Body of pancreas (tissue), 4 donors: Measurements from ENCODE around the gene FANCD2. TPM values are rescaled to one million over a fixed set of nuclear protein-coding genes. Genes with fewer than 3 reads are reported as not detected.
"Not testable (repeated sequence)": the region's sequence is repeated elsewhere in the genome, so short reads cannot be mapped to it uniquely, and the experiment has no call there.

Experiments used
- ATAC-seq: fragments of 150-250 bp; one replicate; pipeline ENCODE4 v1.9.1; 2016
- DNase-seq, 4 donors: peaks; one replicate each; pipeline ENCODE4 v3.0.0-alpha.2; 2019
- H3K27ac ChIP-seq, 4 donors: fragments of 200-600 bp; sonication (generic); 1 replicate in 3 of 4; 2 replicates in 1 of 4; pipeline versions ENCODE4 v1.5.1 to v1.6.1; 2016 to 2019; ENCODE audit warnings: mild to moderate bottlenecking in 1 of 4, mixed read lengths in 1 of 4, moderate library complexity in 1 of 4
- H3K27me3 ChIP-seq, 2 donors: fragments of 200-600 bp; sonication (generic); one replicate each; pipeline ENCODE4 v1.6.0; 2016; ENCODE audit warnings: mild to moderate bottlenecking in 1 of 2
- H3K36me3 ChIP-seq, 2 donors: fragments of 200-600 bp; sonication (generic); replicated peaks in 1 of 2; 2 replicates each; pipeline ENCODE4 v1.5.1; 2016; ENCODE audit warnings: low read depth in 2 of 2; ENCODE audit not compliant: insufficient read depth in 1 of 2
- H3K4me1 ChIP-seq: fragments of 200-600 bp; sonication (generic); one replicate; pipeline ENCODE4 v1.6.0; 2016
- H3K4me3 ChIP-seq, 2 donors: fragments of 200-600 bp; sonication (generic); 1 replicate in 1 of 2; 2 replicates in 1 of 2; pipeline ENCODE4 v1.5.1; 2016 to 2019
- H3K9me3 ChIP-seq, 3 donors: fragments of 200-600 bp; sonication (generic); 1 replicate in 2 of 3; 2 replicates in 1 of 3; pipeline ENCODE4 v1.5.1; 2016
- POLR2A ChIP-seq, 3 donors: fragments of 450-650 bp; IDR thresholded peaks; one replicate each; pipeline ENCODE4 v1.6.1; 2016; ENCODE audit warnings: antibody characterized with exemption in 3 of 3, mild to moderate bottlenecking in 2 of 3
- WGBS, 2 donors: methylation state at CpG; one replicate each; pipeline ENCODE4 v1.1.5; 2017; 5-methylcytosine and 5-hydroxymethylcytosine counted together
- intact Hi-C: fragments of 100-400 bp; cut with DNase I; formaldehyde crosslinking; loops from one replicate; pipeline ENCODE4 v1.15.1; 2023
- total RNA-seq, 2 donors: library from RNA; depleted of rRNA; stranded (reverse); fragments of >200 nt; gene quantifications; one replicate each; pipeline ENCODE4 v1.1.0, GENCODE V29; 2016
- TF ChIP-seq, protein P1 (sequence below), 7 experiments: fragments of 450-650 bp in 4 of 7; fragments of 200-600 bp in 3 of 7; sonication (generic) in 3 of 7; IDR thresholded peaks; one replicate each; pipeline ENCODE4 v1.5.1; 2016 to 2019; ENCODE audit warnings: antibody characterized with exemption in 7 of 7

Gene FANCD2
- total RNA-seq, 2 donors from 2014 or later = 1.0 to 2.3 TPM

DNA sequence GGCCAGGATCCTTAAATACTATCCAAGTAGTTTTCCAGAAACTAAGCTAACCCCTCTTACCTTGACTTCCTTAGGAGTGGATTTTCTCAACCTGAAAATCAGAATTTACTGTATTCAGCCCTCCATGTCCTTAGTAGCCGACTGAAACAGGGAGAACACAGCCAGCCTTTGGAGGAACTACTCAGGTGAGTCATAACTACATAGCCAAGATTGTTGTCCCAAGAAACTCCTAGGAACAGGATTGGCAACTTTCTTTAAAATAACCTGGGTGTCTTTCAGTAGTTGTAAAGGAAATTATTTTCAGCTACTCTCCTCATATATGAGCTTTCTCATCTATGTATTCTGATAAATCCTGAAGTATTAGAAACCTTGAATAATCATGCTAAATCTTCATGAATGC lies 59.5 kb downstream of the FANCD2 start:
- ATAC-seq (no peak), DNase-seq (no peak)
- H3K4me3 ChIP-seq = no peak overlapping the region
- no peaks in the 10 kb centered on the region for H3K27me3 ChIP-seq
- H3K36me3 ChIP-seq = no peaks in the 10 kb centered on the region
- intact Hi-C loops = no loop called here
- peaks cover 4% of the 10 kb centered on the region for H3K4me1 ChIP-seq
- TF ChIP-seq, protein P1, sequence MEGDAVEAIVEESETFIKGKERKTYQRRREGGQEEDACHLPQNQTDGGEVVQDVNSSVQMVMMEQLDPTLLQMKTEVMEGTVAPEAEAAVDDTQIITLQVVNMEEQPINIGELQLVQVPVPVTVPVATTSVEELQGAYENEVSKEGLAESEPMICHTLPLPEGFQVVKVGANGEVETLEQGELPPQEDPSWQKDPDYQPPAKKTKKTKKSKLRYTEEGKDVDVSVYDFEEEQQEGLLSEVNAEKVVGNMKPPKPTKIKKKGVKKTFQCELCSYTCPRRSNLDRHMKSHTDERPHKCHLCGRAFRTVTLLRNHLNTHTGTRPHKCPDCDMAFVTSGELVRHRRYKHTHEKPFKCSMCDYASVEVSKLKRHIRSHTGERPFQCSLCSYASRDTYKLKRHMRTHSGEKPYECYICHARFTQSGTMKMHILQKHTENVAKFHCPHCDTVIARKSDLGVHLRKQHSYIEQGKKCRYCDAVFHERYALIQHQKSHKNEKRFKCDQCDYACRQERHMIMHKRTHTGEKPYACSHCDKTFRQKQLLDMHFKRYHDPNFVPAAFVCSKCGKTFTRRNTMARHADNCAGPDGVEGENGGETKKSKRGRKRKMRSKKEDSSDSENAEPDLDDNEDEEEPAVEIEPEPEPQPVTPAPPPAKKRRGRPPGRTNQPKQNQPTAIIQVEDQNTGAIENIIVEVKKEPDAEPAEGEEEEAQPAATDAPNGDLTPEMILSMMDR (IDR thresholded peaks at IDR 0.05) = no peak
- no peak for TF ChIP-seq POLR2A (IDR thresholded peaks at IDR 0.05)
- WGBS, 2 donors = 88 to 90% methylated on average over 1 of the region's 1 CpG
- no peak overlapping the region for H3K27ac ChIP-seq
- H3K9me3 ChIP-seq = no peaks in the 10 kb centered on the region

DNA sequence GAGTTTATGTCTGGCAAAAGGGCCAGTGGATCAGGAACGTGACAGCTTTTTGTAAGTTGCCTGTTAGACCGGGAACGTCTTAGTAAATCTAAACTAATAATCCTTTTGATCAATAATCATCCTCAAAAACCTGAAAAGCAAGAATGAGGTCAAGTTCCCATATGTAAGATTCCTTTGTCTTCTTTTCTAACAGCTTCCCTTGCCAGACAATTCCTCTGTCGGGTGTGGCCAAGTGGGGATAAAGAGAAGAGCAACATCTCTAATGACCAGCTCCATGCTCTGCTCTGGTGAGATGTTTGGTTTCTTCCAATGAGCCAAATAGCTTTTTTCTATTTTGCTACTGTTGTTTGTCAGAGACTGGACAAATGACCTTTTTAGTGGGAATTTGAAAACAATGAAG lies 62.0 kb downstream of the FANCD2 start:
- ATAC-seq (no peak), DNase-seq (no peak)
- Histone ChIP-seq H3K4me1 (peaks cover 9% of the 10 kb centered on the region), H3K4me3 (no peak overlapping the region), H3K27me3 (no peaks in the 10 kb centered on the region), H3K9me3 (no peaks in the 10 kb centered on the region), H3K36me3 (no peaks in the 10 kb centered on the region), H3K27ac (no peak overlapping the region)
- 72 to 89% methylated on average over 4 of the region's 4 CpGs for WGBS, 2 donors
- intact Hi-C loops = no loop called here
- TF ChIP-seq, protein P1 (IDR thresholded peaks at IDR 0.05) = no peak
- TF ChIP-seq POLR2A (IDR thresholded peaks at IDR 0.05) = no peak

- 53 to 63% methylated on average over 6 of the region's 6 CpGs for WGBS, 2 donors
- Histone ChIP-seq H3K9me3 (no peaks in the 10 kb centered on the region), H3K4me1 (peaks cover 9% of the 10 kb centered on the region), H3K27me3 (no peaks in the 10 kb centered on the region), H3K36me3 (no peaks in the 10 kb centered on the region), H3K4me3 (no peak overlapping the region), H3K27ac (peak overlapping the region in 2 of 4 donors; percentile 2 to 14)
- TF ChIP-seq, protein P1 (IDR thresholded peaks at IDR 0.05) = no peak
- TF ChIP-seq POLR2A (IDR thresholded peaks at IDR 0.05) = no peak
- ATAC-seq (peak; percentile 72), DNase-seq (peak in 3 of 4 donors; percentile 19 to 68 (median 49))
- intact Hi-C loops = no loop called here
Measured at GRCh38 chr3:10090179-10090578, 63.9 kb downstream of the FANCD2 start.

GRCh38 chr3:10090774-10091173 lies 64.5 kb downstream of the FANCD2 start:
- H3K4me1 ChIP-seq, intact Hi-C loops, DNase-seq, H3K4me3 ChIP-seq, H3K9me3 ChIP-seq, H3K36me3 ChIP-seq, H3K27me3 ChIP-seq: not testable (repeated sequence)
- peak overlapping the region in 2 of 4 donors; percentile 2 to 34 for H3K27ac ChIP-seq
- peak; percentile 68 for ATAC-seq
- WGBS, 2 donors = no CpG with 5 or more reads among the region's 1 CpG

DNA sequence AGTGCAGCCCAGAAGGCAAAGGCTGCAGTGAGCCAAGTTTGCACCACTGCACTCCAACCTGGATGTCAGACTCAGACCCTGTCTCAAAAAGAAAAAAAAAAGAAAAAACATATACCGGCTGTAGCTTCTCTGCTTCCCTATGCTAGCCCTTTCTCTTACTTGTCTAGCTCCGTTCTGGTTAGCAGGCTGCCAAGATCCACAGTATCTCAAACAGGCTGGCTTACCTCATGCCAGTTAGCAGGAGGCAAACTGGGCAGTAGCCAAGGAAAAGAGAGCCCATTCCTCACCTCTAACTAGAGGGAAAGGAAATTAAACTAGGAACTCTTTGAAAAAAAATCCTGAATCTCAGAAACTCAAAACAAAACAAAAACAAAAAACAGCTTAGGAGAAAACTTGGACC lies 65.2 kb downstream of the FANCD2 start:
- DNase-seq, H3K36me3 ChIP-seq, intact Hi-C loops, H3K9me3 ChIP-seq, H3K4me1 ChIP-seq, H3K27me3 ChIP-seq, H3K4me3 ChIP-seq: not testable (repeated sequence)
- WGBS, 2 donors = 28 to 54% methylated on average over 2 of the region's 2 CpGs
- ATAC-seq = peak; percentile 45
- H3K27ac ChIP-seq = peak overlapping the region in 1 of 4 donors; percentile 34

DNA sequence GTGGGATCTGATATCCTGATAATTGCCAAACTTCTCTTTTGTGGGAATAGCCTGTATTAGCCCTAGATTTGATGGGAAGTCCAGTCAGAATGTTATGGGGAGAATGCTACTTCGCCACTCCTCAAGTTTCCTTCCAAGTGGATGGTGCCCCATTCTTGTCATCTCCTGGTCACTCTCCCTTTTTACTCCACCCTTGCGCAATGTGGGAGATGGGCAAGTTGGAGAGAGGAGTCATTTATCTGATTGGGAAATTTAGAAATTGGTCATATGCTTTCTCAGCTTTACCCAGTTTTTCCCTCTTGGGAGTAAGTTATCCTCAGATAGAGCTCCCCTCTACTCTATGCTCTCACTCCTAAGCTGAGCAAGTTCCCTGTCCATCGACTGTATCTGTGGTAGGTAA lies 67.4 kb downstream of the FANCD2 start:
- WGBS, 2 donors = 92 to 96% methylated on average over 3 of the region's 3 CpGs
- Histone ChIP-seq H3K4me3 (no peak overlapping the region), H3K27me3 (no peaks in the 10 kb centered on the region), H3K9me3 (no peaks in the 10 kb centered on the region), H3K36me3 (no peaks in the 10 kb centered on the region), H3K27ac (no peak overlapping the region), H3K4me1 (peaks cover 9% of the 10 kb centered on the region)
- ATAC-seq = no peak
- intact Hi-C loops = no loop called here
- no peak for TF ChIP-seq POLR2A (IDR thresholded peaks at IDR 0.05)
- TF ChIP-seq, protein P1 (IDR thresholded peaks at IDR 0.05) = no peak
- no peak for DNase-seq
